T-helper 1 cell treated with Interleukin-12 subunit alpha and Interleukin-12 subunit beta and Interleukin-4 antibody, amounts not matched to agents 30 μg/mL and 1 μg/mL, for 36 hours (primary cell): Measurements from ENCODE around the gene FKBP11.

ENCODE experiments used
- H3K27ac Mint-ChIP-seq: one replicate; pipeline ENCODE4 v1.8.0; 2021; ENCODE audit warnings: mild to moderate bottlenecking, mixed read lengths
- H3K27me3 Mint-ChIP-seq: one replicate; pipeline ENCODE4 v1.8.0; 2021; ENCODE audit warnings: low read depth, mixed read lengths
- H3K36me3 Mint-ChIP-seq: one replicate; pipeline ENCODE4 v1.8.0; 2021; ENCODE audit warnings: low read depth, mixed read lengths
- H3K4me1 Mint-ChIP-seq: one replicate; pipeline ENCODE4 v1.8.0; 2021; ENCODE audit warnings: low read depth, mixed read lengths
- H3K4me3 Mint-ChIP-seq: one replicate; pipeline ENCODE4 v1.8.0; 2021; ENCODE audit warnings: mild to moderate bottlenecking, moderate library complexity, mixed read lengths
- H3K9me3 Mint-ChIP-seq: one replicate; pipeline ENCODE4 v1.8.0; 2021; ENCODE audit warnings: mixed read lengths

Gene FKBP11

DNA sequence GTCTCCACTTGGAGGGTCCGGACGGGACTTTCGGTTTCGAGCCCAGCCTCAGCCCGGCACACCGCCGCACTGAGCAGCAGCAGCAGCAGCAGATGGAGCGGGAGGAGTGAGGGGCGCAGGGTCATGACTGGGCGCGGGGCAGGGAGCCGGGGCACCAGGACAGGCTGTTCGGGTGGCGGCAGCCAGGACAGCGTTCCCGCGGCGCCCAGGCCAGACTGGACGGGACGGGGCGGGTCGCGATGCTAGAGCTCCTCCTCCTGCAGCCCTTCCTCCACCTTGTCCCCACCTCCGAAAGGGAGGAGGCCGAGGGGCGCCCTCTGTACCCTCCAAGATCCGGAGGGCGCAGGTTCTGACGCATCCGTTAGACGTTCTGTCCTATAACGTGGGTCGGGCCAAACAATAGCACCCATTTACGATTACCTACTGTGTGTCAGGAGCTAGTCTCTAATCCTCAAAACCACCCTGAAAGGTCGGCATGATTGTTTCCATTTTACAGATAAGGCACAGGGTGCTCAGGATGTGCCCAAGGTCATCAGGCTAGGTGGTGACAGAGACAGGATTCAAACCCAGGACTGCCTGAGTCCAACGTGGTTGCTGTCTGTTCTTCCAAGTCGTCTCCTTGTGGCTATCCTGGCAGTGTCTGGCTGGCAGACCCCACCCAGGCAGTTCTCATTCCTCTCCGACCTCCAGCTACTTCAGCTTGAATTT, at the start of gene FKBP11:
Gene FKBP11 (minus strand): TSS at position 189 of the 708 bp plus-strand sequence. CDS start 64 bp downstream, at position 125.
- Mint-ChIP-seq H3K4me1 (peaks cover 42% of the 10 kb centered on the region), H3K9me3 (no peaks in the 10 kb centered on the region), H3K4me3 (peak within 1 kb of the TSS; percentile 91), H3K27ac (peak within 1 kb of the TSS; percentile 89), H3K27me3 (no peaks in the 10 kb centered on the region), H3K36me3 (peaks cover 41% of the 10 kb centered on the region)

DNA sequence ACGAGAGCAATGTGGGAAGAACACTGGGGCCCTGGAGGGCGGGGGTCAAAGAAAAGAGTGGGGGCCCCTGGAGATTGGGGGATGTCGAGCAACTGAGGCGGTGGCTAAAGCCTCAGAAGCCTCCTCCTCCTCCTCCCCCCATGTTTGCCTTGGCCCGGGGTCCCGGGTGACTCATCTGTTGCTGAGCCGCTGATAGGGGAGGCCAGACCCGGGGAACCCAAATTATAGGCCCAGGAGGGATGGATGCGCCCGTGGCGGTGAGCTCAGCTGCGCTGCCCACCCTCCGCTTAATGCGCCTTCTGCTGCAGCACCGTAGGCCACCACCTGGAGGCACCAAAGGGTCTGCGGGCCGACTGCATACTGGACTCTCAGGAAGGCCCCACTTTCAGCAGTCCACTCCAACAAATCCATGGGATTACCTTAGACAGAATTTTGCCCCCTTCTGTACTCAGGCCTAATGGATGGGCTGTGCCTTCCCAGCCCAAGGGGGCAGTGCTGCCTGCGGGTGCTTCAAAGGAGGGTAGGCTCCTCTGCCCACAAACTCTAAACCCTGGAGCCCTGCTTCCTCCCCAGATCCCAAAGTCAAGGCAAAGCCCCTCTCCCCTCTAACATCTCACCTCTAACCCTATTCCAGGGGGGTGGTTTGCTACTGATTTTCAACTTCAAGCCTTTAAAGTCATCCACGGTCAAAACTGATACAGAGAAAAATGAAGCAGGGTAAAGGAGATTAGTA, 48.8 kb upstream of the FKBP11 start:
- peaks cover 4% of the 10 kb centered on the region for H3K36me3 Mint-ChIP-seq
- peaks cover 94% of the 10 kb centered on the region for H3K27me3 Mint-ChIP-seq
- H3K27ac Mint-ChIP-seq = no peak overlapping the region
- H3K4me3 Mint-ChIP-seq = no peak overlapping the region
- H3K9me3 Mint-ChIP-seq = no peaks in the 10 kb centered on the region
- peaks cover 36% of the 10 kb centered on the region for H3K4me1 Mint-ChIP-seq

DNA sequence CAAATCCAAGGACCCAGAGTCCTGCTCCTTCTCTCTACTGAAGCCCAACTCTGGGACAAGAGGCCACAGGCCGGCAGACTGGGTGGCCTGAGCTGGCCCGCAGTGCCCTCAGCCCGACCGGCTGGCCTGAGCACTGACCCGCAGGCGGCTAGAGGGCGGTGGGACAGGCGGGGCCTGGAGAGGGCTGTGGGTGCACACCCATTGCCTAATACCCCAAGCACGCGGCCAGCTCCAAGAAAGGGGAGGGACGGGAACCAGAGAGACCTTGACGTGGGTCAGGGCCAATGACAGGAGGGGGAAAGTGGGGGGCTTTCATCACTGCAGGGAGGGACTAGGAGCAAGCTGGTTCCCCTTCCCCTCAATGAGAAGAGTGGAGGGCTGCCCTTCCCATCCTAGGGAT, 48.2 kb upstream of the FKBP11 start:
- H3K4me1 Mint-ChIP-seq = peaks cover 32% of the 10 kb centered on the region
- no peak overlapping the region for H3K4me3 Mint-ChIP-seq
- H3K9me3 Mint-ChIP-seq = no peaks in the 10 kb centered on the region
- H3K27me3 Mint-ChIP-seq = peaks cover 94% of the 10 kb centered on the region
- H3K36me3 Mint-ChIP-seq = peaks cover 4% of the 10 kb centered on the region
- no peak overlapping the region for H3K27ac Mint-ChIP-seq

DNA sequence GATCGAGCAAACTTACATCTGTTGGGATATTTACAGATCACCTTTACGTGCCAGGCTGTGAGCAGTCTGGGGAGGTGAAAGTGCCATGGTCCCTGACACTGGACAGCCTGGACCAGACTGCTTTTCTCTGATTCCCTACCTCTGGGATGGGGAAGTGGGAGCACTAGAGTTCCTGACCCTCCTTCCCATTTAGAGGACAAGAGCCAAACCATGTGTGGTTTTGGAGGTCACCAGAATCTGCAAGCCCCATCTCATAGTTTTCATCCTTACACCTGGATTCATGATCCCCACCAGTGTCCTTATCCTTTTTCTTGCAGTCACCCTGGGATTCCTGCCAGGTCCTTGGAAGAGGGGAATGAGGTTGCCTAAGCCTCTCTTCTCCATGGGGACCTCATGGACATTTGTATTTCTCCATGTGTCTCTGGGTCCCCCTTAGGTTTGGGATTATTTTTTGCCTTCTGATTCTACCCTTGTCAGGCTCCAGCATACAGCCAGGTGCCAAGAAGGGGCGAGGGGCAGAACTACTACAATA, 47.7 kb upstream of the FKBP11 start:
- Mint-ChIP-seq H3K4me3 (no peak overlapping the region), H3K36me3 (peaks cover 4% of the 10 kb centered on the region), H3K9me3 (no peaks in the 10 kb centered on the region), H3K27ac (no peak overlapping the region), H3K4me1 (peaks cover 32% of the 10 kb centered on the region), H3K27me3 (peaks cover 97% of the 10 kb centered on the region)

DNA sequence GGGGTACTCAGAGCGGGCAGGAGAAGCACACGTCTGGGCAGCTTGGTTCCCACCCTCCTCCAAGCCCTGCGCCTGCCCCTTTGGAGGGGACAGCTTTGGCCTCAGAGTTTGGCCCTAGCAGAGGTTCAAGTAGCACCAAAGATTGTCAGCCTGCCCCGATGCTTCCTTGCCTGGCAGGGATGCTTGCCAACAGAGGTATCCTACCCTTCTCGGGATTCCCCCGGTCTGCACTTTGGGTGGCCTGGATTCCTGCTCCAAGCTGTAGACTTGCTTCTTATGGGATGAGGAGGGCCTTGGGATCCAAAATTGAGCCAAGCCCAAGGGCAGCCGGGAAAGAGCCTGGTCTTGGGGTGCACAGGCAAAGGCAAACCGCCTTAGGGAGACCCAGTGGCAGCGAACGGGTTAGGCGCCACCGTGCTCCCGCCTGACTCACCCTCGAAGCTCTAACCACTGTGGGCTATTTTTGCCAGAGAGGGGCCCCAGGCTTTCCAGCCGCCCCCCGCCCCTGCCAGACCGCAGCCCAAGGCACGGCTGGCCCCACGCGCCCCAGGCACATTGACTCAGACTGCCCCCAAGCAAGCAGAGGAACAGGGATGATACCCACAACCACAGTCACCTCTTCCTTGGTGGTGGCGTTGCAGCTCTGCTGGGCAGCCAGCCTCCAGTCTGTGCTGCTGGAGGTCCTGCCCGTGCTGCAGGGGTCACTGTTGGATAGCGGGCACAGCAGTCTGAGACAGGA, 47.1 kb upstream of the FKBP11 start:
- no peak overlapping the region for H3K4me3 Mint-ChIP-seq
- H3K27me3 Mint-ChIP-seq = peaks cover 96% of the 10 kb centered on the region
- no peak overlapping the region for H3K27ac Mint-ChIP-seq
- peaks cover 26% of the 10 kb centered on the region for H3K4me1 Mint-ChIP-seq
- peaks cover 4% of the 10 kb centered on the region for H3K36me3 Mint-ChIP-seq
- H3K9me3 Mint-ChIP-seq = no peaks in the 10 kb centered on the region

DNA sequence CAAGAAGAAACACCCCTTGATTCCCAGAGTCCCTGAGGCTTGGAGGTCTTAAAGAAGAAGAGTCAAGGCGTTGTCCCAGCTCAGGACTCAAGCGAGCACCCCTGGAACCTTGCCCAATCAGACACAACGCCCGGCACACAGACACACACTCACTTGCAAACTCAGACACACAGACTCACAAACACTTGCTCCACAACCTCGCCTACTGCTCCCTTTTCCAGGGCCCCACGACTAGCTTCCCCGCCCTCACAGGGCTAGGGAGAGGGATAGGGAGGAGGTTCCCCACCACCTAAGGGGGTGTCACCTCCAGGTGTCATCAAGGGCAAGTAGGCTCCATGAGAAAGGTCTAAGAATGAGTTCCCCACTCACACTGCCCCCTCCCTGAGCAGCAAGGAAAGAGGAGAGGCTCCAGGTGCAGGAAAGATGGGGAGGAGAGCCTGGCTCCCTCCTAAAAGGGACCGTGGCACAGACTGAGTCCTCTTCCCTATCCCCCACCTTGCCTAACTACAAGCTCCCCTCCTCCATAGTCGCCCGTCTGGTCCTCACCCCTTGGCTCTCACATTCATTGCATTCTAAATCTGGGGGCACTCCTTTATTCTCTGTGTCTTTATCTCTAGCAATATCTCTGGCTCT, 45.5 kb upstream of the FKBP11 start:
- H3K4me1 Mint-ChIP-seq = peaks cover 23% of the 10 kb centered on the region
- peak overlapping the region; percentile 57 for H3K27ac Mint-ChIP-seq
- H3K4me3 Mint-ChIP-seq = peak overlapping the region; percentile 55
- H3K27me3 Mint-ChIP-seq = peaks cover 88% of the 10 kb centered on the region
- H3K9me3 Mint-ChIP-seq = no peaks in the 10 kb centered on the region
- peaks cover 4% of the 10 kb centered on the region for H3K36me3 Mint-ChIP-seq

DNA sequence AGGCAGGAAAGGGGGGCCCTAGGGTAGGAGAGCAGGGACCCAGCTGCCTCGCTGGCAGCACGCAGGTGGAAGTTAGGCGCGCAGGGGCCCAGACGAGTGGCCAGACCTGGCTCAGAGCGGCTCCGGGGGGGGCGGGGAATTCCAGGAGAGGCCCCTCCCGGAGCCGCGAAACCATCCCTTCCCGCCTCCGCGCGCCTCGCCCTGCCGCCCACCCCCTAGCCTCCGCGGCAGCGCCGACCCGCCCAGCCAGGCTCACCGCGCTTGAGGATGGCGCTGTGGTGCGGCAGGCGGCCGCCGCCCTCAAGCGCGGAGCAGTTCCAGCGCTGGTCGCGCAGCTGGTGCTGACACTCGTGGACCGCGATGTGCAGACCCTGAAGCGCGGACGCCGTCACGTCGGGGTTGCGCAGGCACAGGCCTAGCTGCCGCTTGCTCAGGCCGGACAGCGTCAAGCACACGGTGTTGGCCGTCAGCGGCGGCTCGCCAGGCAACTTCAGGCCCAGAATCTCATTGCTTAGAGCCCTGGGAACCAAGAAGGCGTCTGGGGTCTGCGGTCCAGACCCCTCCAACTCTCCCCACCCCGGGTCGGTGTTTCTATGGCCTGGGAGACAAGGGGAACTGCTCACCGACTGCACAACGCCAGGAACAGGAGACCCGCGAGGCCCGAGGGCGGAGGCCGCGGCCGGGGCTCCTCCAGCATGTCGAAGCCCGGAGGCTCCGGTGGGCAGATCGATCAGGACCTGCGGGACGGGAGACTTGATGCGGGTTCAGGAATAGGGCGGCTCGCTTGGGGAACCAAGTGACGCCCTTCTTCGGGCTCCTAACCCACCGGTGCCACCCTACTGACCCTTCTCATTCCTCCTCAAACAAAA, 44.8 kb upstream of the FKBP11 start:
- no peaks in the 10 kb centered on the region for H3K9me3 Mint-ChIP-seq
- peaks cover 23% of the 10 kb centered on the region for H3K4me1 Mint-ChIP-seq
- peak overlapping the region; percentile 36 for H3K4me3 Mint-ChIP-seq
- H3K27me3 Mint-ChIP-seq = peaks cover 86% of the 10 kb centered on the region
- H3K27ac Mint-ChIP-seq = no peak overlapping the region
- peaks cover 4% of the 10 kb centered on the region for H3K36me3 Mint-ChIP-seq

DNA sequence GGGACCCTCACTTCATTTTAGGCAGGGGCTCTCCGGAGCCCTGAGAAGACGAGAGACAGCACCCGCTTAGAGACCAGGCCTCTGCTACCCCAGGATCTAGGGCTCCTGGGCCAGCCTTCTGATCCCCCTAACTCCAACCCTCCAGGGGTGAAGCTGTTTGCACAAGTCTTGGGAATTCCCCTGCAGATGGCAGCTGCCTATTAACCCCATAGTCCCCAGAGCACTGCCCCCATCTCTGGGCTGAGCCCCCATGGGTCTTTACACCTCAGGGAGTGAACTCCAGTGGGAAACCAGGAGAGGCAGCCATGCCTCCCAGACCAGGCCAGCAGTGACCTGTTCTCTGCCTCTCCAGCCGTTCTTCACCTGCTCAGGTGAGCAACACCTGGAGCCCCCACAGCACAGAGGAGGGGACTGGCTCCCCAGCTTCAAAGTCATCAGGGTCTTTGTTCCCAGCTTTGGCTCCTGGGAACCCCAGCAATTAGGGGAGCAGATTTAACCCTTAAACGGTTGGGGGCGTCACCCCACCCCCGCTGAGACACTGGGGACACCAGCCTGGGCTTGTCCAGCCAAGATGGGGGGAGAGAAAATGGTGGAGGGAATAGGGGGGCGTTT, 44.0 kb upstream of the FKBP11 start:
- Mint-ChIP-seq H3K9me3 (no peaks in the 10 kb centered on the region), H3K27me3 (peaks cover 82% of the 10 kb centered on the region), H3K4me1 (peaks cover 23% of the 10 kb centered on the region), H3K4me3 (no peak overlapping the region), H3K27ac (no peak overlapping the region), H3K36me3 (peaks cover 4% of the 10 kb centered on the region)

DNA sequence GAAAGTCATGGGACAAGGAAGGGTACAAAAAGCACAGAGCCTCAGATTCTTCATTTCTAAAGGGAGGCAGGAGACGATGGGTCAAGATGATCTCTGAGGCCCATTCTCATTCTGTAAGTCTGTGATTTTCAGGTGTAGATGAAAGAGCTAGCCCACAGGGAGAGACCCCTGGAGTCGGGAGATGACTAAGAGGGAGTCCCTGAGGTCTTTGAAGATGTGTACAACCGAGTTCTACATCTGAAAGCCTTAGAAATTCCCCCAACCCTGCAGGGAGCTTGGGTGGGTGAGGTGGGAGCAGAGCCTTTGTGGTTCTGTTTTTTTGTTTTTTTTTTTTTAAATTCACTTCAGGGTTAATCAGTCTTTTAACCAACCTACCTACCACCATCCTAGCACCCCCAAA, 43.2 kb upstream of the FKBP11 start:
- no peak overlapping the region for H3K27ac Mint-ChIP-seq
- H3K4me1 Mint-ChIP-seq = peaks cover 23% of the 10 kb centered on the region
- H3K9me3 Mint-ChIP-seq = no peaks in the 10 kb centered on the region
- no peak overlapping the region for H3K4me3 Mint-ChIP-seq
- H3K27me3 Mint-ChIP-seq = peaks cover 74% of the 10 kb centered on the region
- peaks cover 4% of the 10 kb centered on the region for H3K36me3 Mint-ChIP-seq

DNA sequence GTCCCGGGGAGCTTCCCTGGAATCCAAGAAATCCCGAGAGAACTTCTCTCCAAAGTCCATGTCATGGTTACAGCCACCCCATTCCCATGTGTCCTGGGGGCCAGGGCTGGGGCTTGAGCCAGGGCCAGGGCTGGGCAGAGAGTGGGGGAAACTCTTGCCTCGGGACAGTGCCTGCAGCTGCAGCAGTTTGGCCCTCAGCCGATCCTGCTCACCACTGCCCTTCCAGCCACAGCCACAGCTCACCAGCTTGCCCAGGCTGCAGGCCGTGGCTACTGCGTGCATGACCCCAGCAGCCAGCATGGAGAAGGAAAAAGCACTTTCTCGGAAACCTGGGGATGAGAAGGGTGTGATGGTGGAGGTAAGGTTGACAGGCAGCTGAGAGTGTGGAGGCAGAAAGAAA, 42.7 kb upstream of the FKBP11 start:
- peaks cover 4% of the 10 kb centered on the region for H3K36me3 Mint-ChIP-seq
- H3K27ac Mint-ChIP-seq = no peak overlapping the region
- peaks cover 71% of the 10 kb centered on the region for H3K27me3 Mint-ChIP-seq
- H3K4me1 Mint-ChIP-seq = peaks cover 23% of the 10 kb centered on the region
- no peaks in the 10 kb centered on the region for H3K9me3 Mint-ChIP-seq
- no peak overlapping the region for H3K4me3 Mint-ChIP-seq

DNA sequence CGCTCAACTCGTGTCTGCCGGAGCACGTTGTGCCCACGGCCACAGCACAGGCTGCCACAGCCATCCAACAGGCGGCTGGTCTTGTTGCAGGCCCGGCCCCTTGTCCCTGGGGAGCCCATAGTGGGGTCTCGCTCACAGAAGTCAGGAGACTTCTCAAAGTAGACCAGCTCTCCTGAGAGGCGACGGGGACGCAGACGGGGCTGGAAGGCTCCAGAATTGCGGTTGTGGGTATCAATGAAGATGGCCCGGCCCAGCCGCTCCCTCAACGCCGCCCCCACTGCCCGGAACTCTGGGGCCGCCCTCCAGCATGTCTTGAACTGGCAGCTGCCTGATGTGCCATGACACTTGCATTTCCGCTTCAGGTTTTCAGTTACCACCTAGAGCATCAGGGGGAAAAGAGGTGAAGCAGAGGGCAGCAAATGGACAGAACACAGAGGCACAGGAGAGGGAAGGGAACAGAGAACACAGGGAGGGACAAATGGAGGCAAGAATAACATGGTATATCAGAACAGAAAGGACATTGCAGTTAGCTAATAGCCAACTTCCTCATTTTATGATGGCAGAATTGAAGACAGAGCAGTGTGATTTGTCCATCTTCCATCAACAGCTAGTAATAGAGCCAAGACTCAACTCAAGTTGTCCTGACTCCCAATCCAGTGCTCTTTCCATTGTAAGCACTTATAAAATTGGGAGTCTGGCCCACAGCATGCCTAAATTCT, 41.0 kb upstream of the FKBP11 start:
- Mint-ChIP-seq H3K36me3 (peaks cover 3% of the 10 kb centered on the region), H3K9me3 (no peaks in the 10 kb centered on the region), H3K27me3 (peaks cover 59% of the 10 kb centered on the region), H3K4me3 (no peak overlapping the region), H3K27ac (no peak overlapping the region), H3K4me1 (peaks cover 15% of the 10 kb centered on the region)

DNA sequence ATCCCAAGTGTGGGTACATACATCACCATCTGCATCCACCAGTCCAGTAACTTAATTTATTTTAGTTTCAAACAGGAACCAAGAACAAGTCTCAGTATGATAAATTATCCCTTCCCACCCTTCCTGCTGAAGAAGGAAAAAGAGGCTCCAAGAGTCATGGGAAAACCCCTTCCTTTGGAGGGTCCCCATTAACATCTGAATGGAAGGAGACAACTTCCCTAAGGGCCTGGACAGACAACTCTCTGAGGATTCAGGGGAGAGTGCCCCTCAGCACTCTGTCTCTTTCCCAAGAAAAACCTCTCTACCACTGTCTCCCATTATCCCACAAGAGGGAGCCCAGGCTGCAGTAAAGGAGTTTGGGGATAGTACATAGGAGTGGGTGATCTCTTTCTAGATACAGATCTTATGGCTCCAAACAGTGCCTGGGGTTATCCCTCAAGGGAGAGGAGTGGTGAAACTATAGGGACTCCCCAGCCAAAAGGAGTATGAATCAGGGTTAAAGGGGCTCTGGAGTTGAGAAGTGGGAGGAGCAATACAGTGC, 40.1 kb upstream of the FKBP11 start:
- Mint-ChIP-seq H3K36me3 (no peaks in the 10 kb centered on the region), H3K27ac (no peak overlapping the region)

More for the DNA sequence above, 40.1 kb upstream of the FKBP11 start:
- Mint-ChIP-seq H3K27me3 (peaks cover 59% of the 10 kb centered on the region), H3K4me3 (no peak overlapping the region), H3K9me3 (no peaks in the 10 kb centered on the region), H3K4me1 (peaks cover 5% of the 10 kb centered on the region)
